Measurements from ENCODE around the gene SLC12A6.
"Not testable (repeated sequence)": the region's sequence is repeated elsewhere in the genome, so short reads cannot be mapped to it uniquely, and the experiment has no call there.

Gene SLC12A6

GRCh38 chr15:34342737-34343575, 5.4 kb upstream of the SLC12A6 start, which contains the start of the genes NOP10 and NUTM1:
Gene NOP10 (minus strand): TSS chr15:34343136. CDS start chr15:34343073, 63 bp downstream.
Gene NUTM1 (plus strand): TSS chr15:34343315. CDS start chr15:34343697, 382 bp downstream.
- no peak within 1 kb of the TSS for H3K4me3 Mint-ChIP-seq
- H3K36me3 Mint-ChIP-seq (ENCODE audit: low read depth): peaks cover 26% of the 10 kb centered on the region
- no peak within 1 kb of the TSS for H3K27ac Mint-ChIP-seq
- DNase-seq: peak; percentile 99
- H3K4me1 Mint-ChIP-seq: peaks cover 31% of the 10 kb centered on the region
- ATAC-seq: peak; percentile 91
- no peaks in the 10 kb centered on the region for H3K9me3 Mint-ChIP-seq
- H3K27me3 Mint-ChIP-seq: no peaks in the 10 kb centered on the region

GRCh38 chr15:34342213-34342736, 4.7 kb upstream of the SLC12A6 start:
- H3K27ac Mint-ChIP-seq, DNase-seq, H3K4me3 Mint-ChIP-seq, H3K27me3 Mint-ChIP-seq, ATAC-seq, H3K9me3 Mint-ChIP-seq: not testable (repeated sequence)
- peaks cover 31% of the 10 kb centered on the region for H3K4me1 Mint-ChIP-seq
- peaks cover 26% of the 10 kb centered on the region for H3K36me3 Mint-ChIP-seq (ENCODE audit: low read depth)

- Mint-ChIP-seq H3K27me3 (no peaks in the 10 kb centered on the region), H3K27ac (no peak overlapping the region), H3K36me3 (ENCODE audit: low read depth) (peaks cover 26% of the 10 kb centered on the region), H3K4me1 (peaks cover 37% of the 10 kb centered on the region), H3K9me3 (no peaks in the 10 kb centered on the region), H3K4me3 (no peak overlapping the region)
- no peak for ATAC-seq
- no peak for DNase-seq
These were observed 4.0 kb upstream of the SLC12A6 start for GRCh38 chr15:34341381-34342212.

GRCh38 chr15:34339946-34340345, 2.4 kb upstream of the SLC12A6 start:
- Mint-ChIP-seq H3K27ac (peak overlapping the region; percentile 68), H3K4me3 (no peak overlapping the region), H3K9me3 (no peaks in the 10 kb centered on the region), H3K4me1 (peaks cover 53% of the 10 kb centered on the region), H3K36me3 (ENCODE audit: low read depth) (peaks cover 26% of the 10 kb centered on the region), H3K27me3 (no peaks in the 10 kb centered on the region)
- DNase-seq (no peak), ATAC-seq (no peak)

- Mint-ChIP-seq H3K9me3 (no peaks in the 10 kb centered on the region), H3K4me3 (peak overlapping the region; percentile 88), H3K4me1 (peaks cover 69% of the 10 kb centered on the region), H3K27ac (peak overlapping the region; percentile 73), H3K27me3 (no peaks in the 10 kb centered on the region), H3K36me3 (ENCODE audit: low read depth) (peaks cover 26% of the 10 kb centered on the region)
- DNase-seq (no peak), ATAC-seq (no peak)
These were observed 766 bp upstream of the SLC12A6 start for GRCh38 chr15:34338347-34338746.

GRCh38 chr15:34336991-34337556, 507 bp downstream of the SLC12A6 start:
- peak; percentile 1 for ATAC-seq
- peak; percentile 41 for DNase-seq
- Mint-ChIP-seq H3K9me3 (no peaks in the 10 kb centered on the region), H3K27me3 (no peaks in the 10 kb centered on the region), H3K27ac (peak overlapping the region; percentile 93), H3K4me1 (peaks cover 82% of the 10 kb centered on the region), H3K36me3 (ENCODE audit: low read depth) (peaks cover 26% of the 10 kb centered on the region), H3K4me3 (peak overlapping the region; percentile 88)

- no peak for DNase-seq
- no peaks in the 10 kb centered on the region for H3K27me3 Mint-ChIP-seq
- H3K36me3 Mint-ChIP-seq (ENCODE audit: low read depth): peaks cover 19% of the 10 kb centered on the region
- ATAC-seq: no peak
- peaks cover 83% of the 10 kb centered on the region for H3K4me1 Mint-ChIP-seq
- H3K4me3 Mint-ChIP-seq: peak overlapping the region; percentile 88
- H3K27ac Mint-ChIP-seq: peak overlapping the region; percentile 93
- H3K9me3 Mint-ChIP-seq: no peaks in the 10 kb centered on the region
These were observed 1.2 kb downstream of the SLC12A6 start for GRCh38 chr15:34336231-34336990.

GRCh38 chr15:34335176-34336032, 2.2 kb downstream of the SLC12A6 start:
- DNase-seq (no peak), ATAC-seq (peak; percentile 9)
- Mint-ChIP-seq H3K36me3 (ENCODE audit: low read depth) (peaks cover 10% of the 10 kb centered on the region), H3K27ac (peak overlapping the region; percentile 93), H3K4me3 (peak overlapping the region; percentile 88), H3K4me1 (peaks cover 82% of the 10 kb centered on the region), H3K9me3 (no peaks in the 10 kb centered on the region), H3K27me3 (no peaks in the 10 kb centered on the region)

GRCh38 chr15:34334672-34335071, 2.9 kb downstream of the SLC12A6 start:
- DNase-seq (no peak), ATAC-seq (no peak)
- no peaks in the 10 kb centered on the region for H3K27me3 Mint-ChIP-seq
- peak overlapping the region; percentile 93 for H3K27ac Mint-ChIP-seq
- peak overlapping the region; percentile 88 for H3K4me3 Mint-ChIP-seq
- H3K9me3 Mint-ChIP-seq: no peaks in the 10 kb centered on the region
- peaks cover 3% of the 10 kb centered on the region for H3K36me3 Mint-ChIP-seq (ENCODE audit: low read depth)
- H3K4me1 Mint-ChIP-seq: peaks cover 80% of the 10 kb centered on the region

GRCh38 chr15:34332553-34333120, 4.9 kb downstream of the SLC12A6 start:
- Mint-ChIP-seq H3K36me3 (ENCODE audit: low read depth) (no peaks in the 10 kb centered on the region), H3K27ac (peak overlapping the region; percentile 82), H3K27me3 (no peaks in the 10 kb centered on the region), H3K4me1 (peaks cover 92% of the 10 kb centered on the region), H3K9me3 (no peaks in the 10 kb centered on the region), H3K4me3 (peak overlapping the region; percentile 26)
- DNase-seq (no peak), ATAC-seq (no peak)

- H3K27ac Mint-ChIP-seq: peak overlapping the region; percentile 82
- peaks cover 95% of the 10 kb centered on the region for H3K4me1 Mint-ChIP-seq
- ATAC-seq (peak; percentile 75), DNase-seq (no peak)
- no peaks in the 10 kb centered on the region for H3K36me3 Mint-ChIP-seq (ENCODE audit: low read depth)
- no peaks in the 10 kb centered on the region for H3K9me3 Mint-ChIP-seq
- H3K4me3 Mint-ChIP-seq: peak overlapping the region; percentile 26
- no peaks in the 10 kb centered on the region for H3K27me3 Mint-ChIP-seq
These were observed 5.8 kb downstream of the SLC12A6 start for GRCh38 chr15:34331809-34332208.

GRCh38 chr15:34330279-34330678, 7.3 kb downstream of the SLC12A6 start:
- Mint-ChIP-seq H3K4me3 (no peak overlapping the region), H3K36me3 (ENCODE audit: low read depth) (no peaks in the 10 kb centered on the region), H3K27ac (peak overlapping the region; percentile 55), H3K9me3 (no peaks in the 10 kb centered on the region), H3K4me1 (peaks cover 94% of the 10 kb centered on the region), H3K27me3 (no peaks in the 10 kb centered on the region)
- DNase-seq (no peak), ATAC-seq (no peak)

GRCh38 chr15:34329006-34329405, 8.6 kb downstream of the SLC12A6 start:
- no peaks in the 10 kb centered on the region for H3K36me3 Mint-ChIP-seq (ENCODE audit: low read depth)
- DNase-seq (no peak), ATAC-seq (no peak)
- H3K4me3 Mint-ChIP-seq: peak overlapping the region; percentile 10
- H3K27me3 Mint-ChIP-seq: no peaks in the 10 kb centered on the region
- no peaks in the 10 kb centered on the region for H3K9me3 Mint-ChIP-seq
- peak overlapping the region; percentile 83 for H3K27ac Mint-ChIP-seq
- H3K4me1 Mint-ChIP-seq: peaks cover 89% of the 10 kb centered on the region

Measured in activated naive CD8-positive, alpha-beta T cell treated with anti-CD3 and anti-CD28 coated beads, Interleukin-2, amount 50 U/mL, for 24 hours (primary cell).